Fibroblast of lung (primary cell): ENCODE measurements around the gene SULF2. TPM values are rescaled to one million over a fixed set of nuclear protein-coding genes. Genes with fewer than 3 reads are reported as not detected.

ENCODE experiments used
- DNase-seq, 2 donors: peaks; one replicate each; pipeline versions ENCODE4 v3.0.0 to v3.0.0-alpha.2; 2010; ENCODE audit warnings: low read depth in 2 of 2
- H2AFZ ChIP-seq: 2 replicates; pipeline ENCODE4 v1.5.1; 2012; ENCODE audit warnings: low read length, control low read depth, inconsistent platforms
- H3K27ac ChIP-seq: 2 replicates; pipeline ENCODE4 v1.5.1; 2011; ENCODE audit warnings: low read length, control low read depth; ENCODE audit not compliant: insufficient read depth
- H3K27me3 ChIP-seq: 2 replicates; pipeline ENCODE4 v1.5.1; 2011; ENCODE audit warnings: mild to moderate bottlenecking, low read length; ENCODE audit not compliant: control insufficient read depth, insufficient read depth
- H3K36me3 ChIP-seq: 2 replicates; pipeline ENCODE4 v1.5.1; 2011; ENCODE audit warnings: low read length; ENCODE audit not compliant: control insufficient read depth, insufficient read depth
- H3K4me1 ChIP-seq: 2 replicates; pipeline ENCODE4 v1.5.1; 2011; ENCODE audit warnings: low read length; ENCODE audit not compliant: control insufficient read depth, insufficient read depth; ENCODE audit errors: extremely low read depth
- H3K4me2 ChIP-seq: 2 replicates; pipeline ENCODE4 v1.5.1; 2011; ENCODE audit warnings: low read length, control low read depth; ENCODE audit not compliant: insufficient read depth; ENCODE audit errors: extremely low read depth
- H3K4me3 ChIP-seq, 4 experiments: fragments of 200-600 bp in 1 of 4; sonication (generic) in 1 of 4; replicated peaks in 1 of 4; 2 replicates each; pipeline ENCODE4 v1.5.1; 2011 to 2016; ENCODE audit warnings: low read length in 4 of 4, low read depth in 3 of 4, mild to moderate bottlenecking in 3 of 4, control low read depth in 2 of 4, inconsistent platforms in 1 of 4, mixed read lengths in 1 of 4; ENCODE audit not compliant: insufficient read depth in 1 of 4; ENCODE audit errors: control extremely low read depth in 1 of 4
- H3K79me2 ChIP-seq: 2 replicates; pipeline ENCODE4 v1.5.1; 2012; ENCODE audit warnings: mild to moderate bottlenecking, low read length, inconsistent platforms; ENCODE audit not compliant: control insufficient read depth, insufficient read depth
- H3K9ac ChIP-seq: 2 replicates; pipeline ENCODE4 v1.5.1; 2011; ENCODE audit warnings: mild to moderate bottlenecking, low read length, control low read depth; ENCODE audit not compliant: insufficient read depth
- H3K9me3 ChIP-seq: 2 replicates; pipeline ENCODE4 v1.5.1; 2012; ENCODE audit warnings: low read depth, low read length; ENCODE audit not compliant: control insufficient read depth, insufficient read depth
- H4K20me1 ChIP-seq: 2 replicates; pipeline ENCODE4 v1.5.1; 2011; ENCODE audit warnings: low read length; ENCODE audit not compliant: control insufficient read depth, insufficient read depth; ENCODE audit errors: extremely low read depth
- CTCF ChIP-seq, 2 donors: IDR thresholded peaks in 1 of 2; conservative IDR thresholded peaks in 1 of 2; 1 replicate in 1 of 2; 2 replicates in 1 of 2; pipeline ENCODE4 v1.5.1; 2011 to 2012; ENCODE audit warnings: low read length in 2 of 2, control low read depth in 1 of 2, inconsistent platforms in 1 of 2, low read depth in 1 of 2, mild to moderate bottlenecking in 1 of 2
- EZH2 ChIP-seq: IDR thresholded peaks from 2 replicates; pipeline ENCODE4 v1.5.1; 2012; ENCODE audit warnings: low read length, control low read depth, mild to moderate bottlenecking; ENCODE audit errors: missing control alignments
- polyA plus RNA-seq, 2 donors: library from polyadenylated mRNA; depleted of rRNA in 1 of 2; stranded (reverse) in 1 of 2; unstranded in 1 of 2; fragments of >200 nt; gene quantifications; 2 replicates each; pipeline ENCODE4 v1.2.1, GENCODE V29; 2011 to 2012; ENCODE audit warnings: missing spikeins in 1 of 2
- total RNA-seq: library from RNA; depleted of rRNA; stranded (reverse); fragments of >200 nt; gene quantifications from 2 replicates; pipeline ENCODE4 v1.2.1, GENCODE V29; 2014

The SULF2 gene
- total and polyA plus RNA-seq, 2 donors (not counting 1 experiment from before 2014, with no cell fraction given): 0.26 to 9.6 TPM

- no peak overlapping the region for H3K9ac ChIP-seq
- no peaks in the 10 kb centered on the region for H3K4me1 ChIP-seq
- H3K27ac ChIP-seq: no peak overlapping the region
- no peak overlapping the region for H3K4me3 ChIP-seq
- H3K9me3 ChIP-seq: no peaks in the 10 kb centered on the region
- no peaks in the 10 kb centered on the region for H3K79me2 ChIP-seq
- no peaks in the 10 kb centered on the region for H3K27me3 ChIP-seq
- no peak overlapping the region for H2AFZ ChIP-seq
- H3K36me3 ChIP-seq: no peaks in the 10 kb centered on the region
- no peaks in the 10 kb centered on the region for H4K20me1 ChIP-seq
- no peak for DNase-seq
- no peak overlapping the region for H3K4me2 ChIP-seq
- no peak for TF ChIP-seq EZH2
- TF ChIP-seq CTCF (conservative IDR thresholded peaks at IDR 0.05 in 1 of 2, IDR thresholded peaks at IDR 0.05 in 1 of 2; ENCODE audit: low read depth in 1 of 2, low read length in 2 of 2): no peak
Measured at GRCh38 chr20:47629907-47630306, 155.4 kb downstream of the SULF2 start.

GRCh38 chr20:47627540-47627939 lies 157.7 kb downstream of the SULF2 start:
- Histone ChIP-seq H3K79me2 (no peaks in the 10 kb centered on the region), H3K9me3 (no peaks in the 10 kb centered on the region), H3K4me2 (no peak overlapping the region), H3K27me3 (no peaks in the 10 kb centered on the region), H3K36me3 (no peaks in the 10 kb centered on the region), H3K27ac (no peak overlapping the region), H4K20me1 (no peaks in the 10 kb centered on the region), H3K4me1 (no peaks in the 10 kb centered on the region), H2AFZ (no peak overlapping the region), H3K9ac (no peak overlapping the region), H3K4me3 (no peak overlapping the region)
- no peak for DNase-seq
- TF ChIP-seq CTCF (conservative IDR thresholded peaks at IDR 0.05 in 1 of 2, IDR thresholded peaks at IDR 0.05 in 1 of 2; ENCODE audit: low read depth in 1 of 2, low read length in 2 of 2) (no peak), EZH2 (no peak)

GRCh38 chr20:47623206-47623605 lies 162.1 kb downstream of the SULF2 start:
- Histone ChIP-seq H3K9ac (no peak overlapping the region), H2AFZ (no peak overlapping the region), H3K36me3 (peaks cover 2% of the 10 kb centered on the region), H4K20me1 (no peaks in the 10 kb centered on the region), H3K27me3 (no peaks in the 10 kb centered on the region), H3K9me3 (no peaks in the 10 kb centered on the region), H3K4me3 (no peak overlapping the region), H3K27ac (no peak overlapping the region), H3K4me1 (no peaks in the 10 kb centered on the region), H3K79me2 (no peaks in the 10 kb centered on the region), H3K4me2 (no peak overlapping the region)
- TF ChIP-seq CTCF (conservative IDR thresholded peaks at IDR 0.05 in 1 of 2, IDR thresholded peaks at IDR 0.05 in 1 of 2; ENCODE audit: low read depth in 1 of 2, low read length in 2 of 2) (no peak), EZH2 (no peak)
- DNase-seq: no peak
